GM19023 (cell line): ENCODE data around the gene WASF2.
"Not testable (repeated sequence)": the region's sequence is repeated elsewhere in the genome, so short reads cannot be mapped to it uniquely, and the experiment has no call there.

Source experiments
- ATAC-seq: cut with Tn5 transposase; IDR thresholded peaks from one replicate; pipeline ENCODE4 v1.9.1; 2021; ENCODE audit warnings: mild to moderate bottlenecking, moderate library complexity; ENCODE audit not compliant: unreplicated experiment

Gene WASF2

DNA sequence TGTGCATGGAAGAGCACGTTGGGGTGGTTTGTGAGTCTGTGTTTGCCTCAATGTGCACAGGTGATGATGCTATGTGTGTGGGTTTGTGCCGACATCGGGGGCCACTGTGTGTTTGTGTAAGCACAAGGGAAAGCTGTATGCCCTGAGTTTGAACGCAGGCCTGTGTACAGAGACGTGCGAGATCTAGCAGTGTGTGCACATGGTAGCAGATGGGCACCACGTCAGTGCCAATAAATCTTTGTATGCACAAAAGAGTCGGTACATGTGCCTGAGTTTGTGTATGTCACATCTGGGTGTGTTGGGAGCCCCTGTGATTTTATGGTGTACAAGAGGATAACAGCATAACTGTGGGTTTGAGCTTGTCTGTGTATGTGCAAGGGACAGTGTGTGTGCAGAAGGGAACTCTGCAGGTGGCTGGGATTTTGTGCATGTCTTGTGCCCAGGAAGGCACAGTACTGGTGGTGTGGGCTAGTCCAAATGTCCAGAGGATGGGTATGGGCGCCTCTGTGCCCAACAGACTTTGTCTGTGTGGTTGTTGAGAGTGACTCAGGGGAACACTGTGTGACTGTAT, 32.0 kb upstream of the WASF2 start:
- no peak for ATAC-seq

GRCh38 chr1:27521336-27521831, 31.4 kb upstream of the WASF2 start:
- no peak for ATAC-seq

GRCh38 chr1:27520651-27521050, 30.7 kb upstream of the WASF2 start:
- ATAC-seq = no peak

- no peak for ATAC-seq
Measured at GRCh38 chr1:27519331-27520258, 29.6 kb upstream of the WASF2 start.

- no peak for ATAC-seq
Measured at GRCh38 chr1:27518808-27519207, 28.8 kb upstream of the WASF2 start.

DNA sequence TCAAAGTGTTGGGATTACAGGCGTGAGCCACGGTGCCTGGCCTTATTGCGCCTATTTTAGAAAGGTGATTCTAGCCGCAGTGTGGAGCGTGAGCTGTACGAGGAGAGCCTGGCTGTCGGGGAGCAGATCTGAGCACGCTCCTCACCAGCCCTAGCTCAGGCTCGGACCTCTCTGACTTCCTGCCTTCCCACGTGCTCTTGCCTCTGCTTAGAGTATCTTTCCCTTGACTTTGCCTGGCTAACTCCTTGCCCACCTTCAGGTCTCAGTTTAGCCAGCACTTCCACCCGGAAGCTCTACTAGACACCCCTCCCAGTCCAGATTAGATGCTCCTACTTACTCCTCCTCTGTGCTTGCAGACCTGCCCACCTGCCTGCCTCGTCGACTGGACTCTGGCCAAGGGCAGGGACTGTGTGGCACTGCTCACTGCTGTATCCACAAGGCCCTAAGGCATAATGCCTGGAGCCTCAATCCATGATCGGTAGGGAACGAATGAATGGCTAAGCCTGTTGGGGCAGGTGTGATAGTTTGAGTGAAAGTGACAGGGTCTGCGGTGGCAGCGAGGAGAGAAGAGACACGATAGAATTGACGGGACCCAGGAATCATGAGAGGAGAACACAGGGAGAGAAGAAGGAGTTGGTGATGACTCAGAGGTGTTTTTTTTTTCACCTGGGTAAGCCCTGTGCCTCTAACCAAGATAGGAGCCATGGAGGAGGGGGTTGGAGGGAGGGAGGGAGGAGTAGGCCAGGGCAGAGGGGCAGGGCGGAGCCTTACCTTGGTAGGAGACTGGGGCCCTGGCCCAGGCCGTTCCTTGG, 28.1 kb upstream of the WASF2 start:
- ATAC-seq = no peak

GRCh38 chr1:27517301-27517700, 27.3 kb upstream of the WASF2 start:
- ATAC-seq = no peak

DNA sequence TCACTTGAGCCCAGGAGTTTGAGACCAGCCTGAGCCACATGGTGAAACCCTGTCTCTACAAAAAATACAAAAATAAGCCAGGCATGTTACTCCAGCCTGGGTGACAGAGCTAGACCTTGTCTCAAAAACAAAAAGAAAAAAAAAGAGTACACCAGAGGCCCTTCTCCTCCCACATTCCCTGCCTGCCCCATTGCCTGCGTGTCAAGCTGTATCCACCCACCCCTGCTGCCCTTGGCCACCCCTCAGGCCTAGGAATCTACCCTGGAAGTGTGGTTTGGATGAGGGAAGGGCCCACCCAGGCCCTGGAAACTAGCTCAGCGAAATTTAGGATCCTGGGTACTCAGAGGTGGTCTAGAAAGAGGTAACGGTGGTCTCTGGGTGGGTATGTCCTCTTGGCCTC, 25.7 kb upstream of the WASF2 start:
- ATAC-seq = no peak

DNA sequence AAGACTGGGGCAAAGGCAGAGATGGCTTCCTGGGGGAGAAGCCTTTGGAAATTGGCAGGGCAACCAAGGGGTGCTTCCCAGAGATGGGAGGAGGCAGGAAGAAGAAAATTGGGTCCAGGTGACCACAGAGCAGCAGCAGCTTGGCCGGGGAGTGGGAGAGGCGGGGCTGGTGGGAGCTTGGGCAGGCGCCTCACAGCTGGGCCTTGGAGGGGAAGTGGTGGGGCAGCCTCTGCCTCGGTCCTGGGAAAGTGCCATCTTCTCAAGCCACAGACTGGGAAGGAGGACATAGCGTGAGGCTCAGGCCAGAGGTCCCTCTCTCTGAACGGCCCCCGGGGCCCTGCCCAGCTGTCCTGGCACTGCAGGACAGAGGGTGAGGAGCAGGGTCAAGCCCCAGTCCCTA, 24.0 kb upstream of the WASF2 start:
- no peak for ATAC-seq

DNA sequence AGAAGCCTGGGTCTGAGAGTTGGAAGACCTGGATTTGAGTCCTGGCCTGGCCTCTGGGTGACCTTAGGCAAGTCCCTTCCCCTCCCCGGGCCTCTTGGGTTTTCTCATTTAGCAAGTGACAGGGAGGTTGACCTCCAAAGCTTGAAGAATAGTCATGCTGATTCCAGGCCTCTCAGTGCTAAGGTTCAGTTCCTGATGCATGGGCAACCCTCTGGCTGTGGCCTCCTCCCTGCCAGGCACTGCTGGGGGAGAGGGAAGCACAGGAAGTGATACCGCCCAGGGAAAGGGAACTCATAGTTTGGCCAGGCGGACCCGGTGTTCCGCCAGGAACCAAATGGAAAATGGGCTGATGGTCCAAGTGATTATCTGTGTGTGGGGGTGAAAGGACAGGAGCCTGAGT, 23.6 kb upstream of the WASF2 start:
- ATAC-seq = no peak

DNA sequence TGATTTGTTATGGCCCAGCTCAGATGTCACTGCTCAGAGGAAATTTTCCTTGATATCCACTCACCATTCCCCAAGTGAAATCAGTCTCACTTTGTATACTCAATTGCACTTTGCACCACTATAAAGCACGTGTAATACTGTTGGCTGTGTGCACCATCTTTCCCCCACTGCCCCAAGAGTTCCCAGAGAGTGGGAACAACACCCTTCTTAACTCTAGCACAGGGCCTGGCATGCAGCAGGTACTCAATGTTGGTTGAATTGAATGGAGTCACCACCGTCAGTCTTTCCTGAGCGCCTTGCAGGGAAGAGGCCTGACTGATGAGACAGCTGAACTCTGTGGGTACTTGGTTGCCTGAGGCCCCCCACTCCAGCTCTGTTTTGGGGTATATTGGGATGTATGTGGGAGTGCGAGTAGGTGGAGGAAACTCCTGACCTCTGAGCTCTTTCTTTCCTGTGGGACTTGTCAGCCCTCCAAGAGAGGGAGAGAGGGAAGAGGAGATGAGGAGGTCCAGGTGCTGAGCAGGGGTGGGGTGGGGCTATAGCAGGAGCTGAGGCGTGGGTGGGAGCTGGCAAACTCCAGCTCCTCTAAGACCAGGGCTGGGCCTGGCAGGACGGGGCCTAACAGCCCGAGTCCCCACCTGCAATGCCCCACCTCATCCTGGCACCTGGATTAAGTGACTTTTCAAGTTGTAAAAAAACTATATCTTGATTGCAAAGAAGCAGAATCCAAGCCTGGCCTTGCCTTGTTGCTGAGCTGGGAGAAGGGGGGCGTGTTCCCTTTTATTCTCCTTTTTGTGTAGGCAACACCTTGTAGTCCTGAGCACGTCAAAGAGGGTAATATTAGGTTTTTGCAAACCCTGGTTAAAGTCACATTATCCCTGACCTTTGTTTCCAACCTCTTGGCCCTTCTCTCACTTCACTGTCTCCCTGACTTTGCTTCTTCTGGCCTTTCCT, 19.4 kb upstream of the WASF2 start:
- no peak for ATAC-seq

GRCh38 chr1:27507960-27508665, 18.1 kb upstream of the WASF2 start:
- ATAC-seq = no peak

GRCh38 chr1:27506703-27507102, 16.7 kb upstream of the WASF2 start:
- ATAC-seq = no peak

GRCh38 chr1:27505420-27505680, 15.4 kb upstream of the WASF2 start:
- ATAC-seq = no peak

DNA sequence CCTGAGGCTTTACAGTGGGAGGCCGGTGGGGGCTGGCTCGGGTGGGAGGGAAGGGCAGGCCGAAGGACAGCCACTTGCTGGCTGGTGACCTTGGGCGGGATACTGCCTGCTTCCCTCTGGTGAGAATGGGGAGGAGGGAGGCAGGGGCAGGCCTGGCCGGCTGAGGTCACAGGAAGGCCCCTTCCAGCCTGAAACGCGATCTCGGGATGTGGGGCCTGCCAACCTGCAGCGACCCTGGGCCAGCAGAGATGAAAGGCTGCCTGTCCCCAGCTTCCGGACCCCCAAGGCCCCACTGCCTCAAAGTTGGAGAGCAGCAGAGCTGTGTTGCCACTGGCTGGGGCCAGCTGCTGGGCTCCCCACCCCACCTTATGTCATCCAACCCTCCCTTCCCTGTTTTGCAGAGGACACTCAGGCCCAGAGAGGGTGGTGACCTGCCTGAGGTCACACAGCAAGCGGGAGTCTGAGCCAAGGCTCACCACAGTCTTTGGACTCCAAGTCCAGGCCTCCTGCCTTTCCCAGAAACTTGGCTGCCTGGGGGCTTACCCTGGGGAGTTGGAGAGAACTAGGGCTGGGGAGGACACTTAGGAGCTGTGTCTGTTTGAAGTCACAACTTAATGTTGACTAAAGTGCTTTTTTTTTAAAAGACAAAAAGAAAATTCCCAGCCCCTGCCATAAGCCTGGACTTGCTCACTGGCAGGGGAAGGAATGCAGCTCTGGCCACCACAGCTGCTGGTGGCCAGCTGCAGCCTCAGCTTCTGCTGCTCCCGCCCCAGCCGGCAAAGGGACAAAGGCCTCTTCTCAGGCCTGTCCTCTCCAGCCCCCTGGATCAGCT, 14.8 kb upstream of the WASF2 start:
- ATAC-seq = no peak

DNA sequence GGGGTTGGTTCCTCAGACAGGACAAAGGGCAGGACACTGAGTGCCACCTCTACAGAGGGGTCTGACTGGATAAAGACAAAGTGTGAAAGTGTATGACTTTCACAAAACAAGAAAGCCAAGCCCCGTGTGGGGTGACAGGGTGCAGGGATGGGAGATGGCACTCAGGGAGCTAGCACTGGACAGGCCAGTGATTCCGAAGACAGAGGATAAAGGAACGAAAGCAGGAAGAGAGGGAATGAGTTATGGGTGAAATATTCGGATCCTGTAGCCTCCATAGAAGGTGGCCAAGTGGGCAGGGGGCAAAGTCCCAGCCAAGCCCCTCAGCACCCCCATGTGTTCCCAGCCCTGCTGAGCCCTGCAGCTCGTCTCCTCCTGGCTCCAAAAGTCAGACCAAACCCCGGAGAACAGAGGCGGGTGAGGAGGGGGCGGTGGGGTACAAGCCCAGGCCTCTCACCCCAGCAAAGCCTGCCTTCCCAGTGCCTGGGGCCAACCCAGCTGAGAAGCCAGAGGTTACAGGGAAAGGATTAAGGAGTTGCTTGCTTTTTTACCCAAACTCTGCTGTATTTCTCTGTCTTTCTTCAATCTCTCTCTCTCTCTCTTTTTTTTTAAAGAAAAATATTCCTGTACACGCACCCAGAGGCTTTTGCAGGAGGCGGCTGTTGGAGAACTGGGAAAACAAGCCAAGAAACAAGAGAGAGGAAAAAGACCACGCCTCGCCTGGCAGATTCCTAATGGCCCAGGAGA, 14.0 kb upstream of the WASF2 start:
- no peak for ATAC-seq

- no peak for ATAC-seq
Measured at GRCh38 chr1:27503033-27503432, 13.1 kb upstream of the WASF2 start.

GRCh38 chr1:27501159-27501558, 11.2 kb upstream of the WASF2 start:
- ATAC-seq = not testable (repeated sequence)
